NCI-H1930 (cell line): ENCODE data around the gene RCOR2.
"Not testable (repeated sequence)": the region's sequence is repeated elsewhere in the genome, so short reads cannot be mapped to it uniquely, and the experiment has no call there.

Experiments used
- DNase-seq, 2 experiments: peaks; one replicate each; lab custom pipeline; 2025; lab: John Stamatoyannopoulos, UW

Gene RCOR2

DNA sequence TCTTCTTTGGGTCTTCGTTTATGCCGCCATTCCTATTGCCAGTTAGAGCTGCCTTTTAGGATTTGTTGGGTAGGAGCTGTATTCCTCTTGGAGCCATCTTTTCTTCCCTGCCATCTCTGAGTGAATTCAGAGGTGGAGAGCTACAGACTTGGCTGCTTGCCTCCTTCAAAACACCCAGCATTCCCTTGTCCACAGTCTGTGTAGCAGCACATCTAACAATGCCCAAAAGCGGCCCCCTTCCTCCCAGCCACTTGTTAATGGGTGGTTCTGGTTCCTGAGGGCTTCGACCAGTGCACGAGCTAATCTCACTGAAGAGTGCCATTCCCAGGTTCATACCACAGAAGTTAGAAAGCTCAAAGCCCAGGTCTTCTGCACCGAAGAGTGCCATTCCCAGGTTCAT lies 40.3 kb downstream of the RCOR2 start:
- no peak for DNase-seq

GRCh38 chr11:63875506-63876065 lies 41.4 kb downstream of the RCOR2 start:
- no peak for DNase-seq

DNA sequence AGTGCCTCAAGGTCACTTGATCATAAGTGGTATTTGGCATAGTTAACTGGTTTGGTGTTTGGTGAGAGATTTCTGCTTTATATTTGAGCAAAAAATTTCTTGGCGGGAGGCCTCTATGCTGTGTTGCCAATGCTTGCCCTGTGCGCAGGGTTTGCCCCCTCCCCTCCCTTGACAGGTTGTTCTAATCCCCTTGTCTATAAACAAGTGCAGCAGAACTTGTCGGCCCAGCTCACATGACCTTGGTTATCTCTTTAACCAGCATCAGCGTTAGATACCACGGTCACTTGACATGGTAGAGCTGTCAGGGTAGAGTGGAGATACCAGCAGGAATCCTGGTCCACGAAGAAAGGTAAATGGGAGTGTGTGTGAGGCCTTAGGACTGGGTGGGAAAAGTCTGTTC lies 42.5 kb downstream of the RCOR2 start:
- DNase-seq, result no peak

DNA sequence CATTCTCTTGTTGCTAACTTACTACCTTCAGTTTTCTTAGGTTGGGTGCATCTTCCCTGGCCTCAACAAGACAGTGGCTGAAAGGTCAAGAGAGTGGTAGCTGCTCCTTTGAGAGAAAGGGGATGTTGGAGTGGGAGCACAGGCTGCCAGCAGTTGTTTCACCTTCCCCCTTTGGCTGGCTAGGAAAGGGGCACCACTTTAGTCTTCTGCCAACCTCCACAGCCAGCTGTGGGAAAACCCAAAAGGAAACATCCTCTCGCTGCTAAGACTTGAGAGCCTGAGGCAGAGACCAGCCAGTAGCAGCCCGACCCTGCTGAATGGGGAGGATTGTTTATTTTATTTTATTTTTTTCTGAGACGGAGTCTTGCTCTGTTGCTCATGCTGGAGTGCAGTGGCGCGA lies 43.7 kb downstream of the RCOR2 start:
- DNase-seq, result no peak

DNA sequence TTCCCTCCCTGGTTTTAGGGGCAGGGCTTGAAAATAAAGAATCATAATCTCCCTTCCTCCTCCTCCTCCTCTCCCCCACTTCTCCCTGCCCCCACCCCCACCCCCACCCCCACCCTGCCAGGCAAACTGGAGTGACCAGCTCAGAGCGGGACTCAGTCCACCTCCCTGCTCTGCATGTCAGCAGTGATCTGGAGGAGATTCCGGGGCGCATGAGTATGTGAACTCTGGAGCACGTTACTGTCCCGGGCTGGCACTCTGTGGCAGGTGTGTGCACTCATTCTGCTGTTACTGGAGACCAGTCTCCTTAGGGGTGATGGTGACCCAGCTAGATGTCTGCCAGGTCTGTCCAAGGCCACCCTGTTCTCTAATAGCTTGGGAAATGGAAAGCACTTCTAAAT lies 44.2 kb downstream of the RCOR2 start:
- DNase-seq, result no peak

DNA sequence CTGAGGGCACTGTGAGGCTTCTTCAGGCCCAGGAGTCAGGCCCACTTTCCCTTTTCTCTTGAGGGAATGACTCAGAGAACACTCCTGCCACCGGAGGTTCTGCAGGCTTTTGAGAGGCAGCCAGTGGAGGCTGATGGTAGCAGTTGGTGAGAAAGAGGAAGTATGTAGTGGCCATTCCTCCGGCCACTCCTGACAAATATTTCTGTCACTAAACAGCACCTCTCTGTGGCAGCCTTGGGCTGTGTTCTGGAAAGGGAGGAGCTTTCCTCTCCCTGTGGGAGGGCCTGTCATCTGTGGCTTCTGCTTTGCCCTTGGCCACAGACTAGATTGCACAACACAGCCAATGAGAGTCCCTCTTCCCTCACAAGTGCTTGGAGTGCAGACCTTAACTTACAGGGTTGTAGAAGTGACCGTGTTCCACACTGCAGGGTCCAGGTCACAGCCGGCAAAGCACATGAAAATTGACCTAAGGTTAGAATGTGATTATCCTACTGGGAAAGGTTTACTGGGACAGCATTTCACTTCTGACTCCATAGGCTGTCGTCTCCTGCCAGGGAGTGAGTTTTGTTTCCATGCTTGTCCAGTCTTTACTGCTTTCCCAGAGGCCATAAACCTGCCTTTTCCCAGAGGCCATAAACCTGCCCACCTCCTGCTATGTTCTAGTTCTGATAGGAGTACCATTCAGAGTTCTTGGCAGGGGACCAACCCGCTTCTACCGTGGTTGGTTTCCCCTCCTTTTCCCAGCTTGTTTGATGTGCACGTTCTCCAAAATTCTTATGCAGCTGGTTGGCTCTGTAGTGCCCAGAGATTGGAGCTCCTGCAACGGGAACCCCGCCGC lies 44.8 kb downstream of the RCOR2 start:
- no peak for DNase-seq

DNA sequence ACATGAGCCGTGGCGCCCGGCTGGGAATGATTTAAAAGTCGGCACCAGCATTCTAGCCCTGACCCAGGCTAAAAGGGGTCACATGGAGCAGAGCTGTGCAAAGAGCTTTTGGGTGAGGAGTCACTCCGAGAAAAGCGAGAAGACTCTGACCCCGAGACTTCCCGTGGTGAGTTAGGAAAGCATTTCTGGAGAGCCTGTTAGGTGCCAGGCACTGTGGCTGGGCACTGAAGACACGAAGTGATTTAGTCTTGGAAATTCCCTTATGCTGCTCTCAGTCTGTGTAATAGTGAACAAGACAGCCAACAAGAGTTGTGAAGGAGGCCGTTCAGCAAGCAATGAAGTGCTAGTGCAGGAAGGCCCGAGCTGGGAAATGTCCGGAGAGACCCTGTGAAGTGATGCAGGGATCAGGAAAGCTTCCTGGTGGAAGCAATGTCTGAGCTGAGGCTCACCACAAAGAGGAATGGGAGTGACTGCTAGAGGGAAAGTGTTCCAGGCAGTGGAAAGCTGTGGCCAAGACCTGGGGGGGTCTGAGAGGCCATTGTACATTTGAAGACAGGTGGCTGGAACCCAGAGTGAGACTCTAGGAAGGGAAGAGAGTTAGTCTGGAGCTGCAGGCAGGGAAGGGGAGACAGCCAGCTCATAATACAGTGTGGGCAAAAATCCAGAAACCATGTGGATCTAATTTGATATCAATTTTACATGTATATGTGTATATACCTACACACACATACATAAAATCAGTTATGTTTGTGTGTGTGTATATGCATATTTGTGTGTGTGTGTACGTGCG lies 46.4 kb downstream of the RCOR2 start:
- DNase-seq, result no peak

DNA sequence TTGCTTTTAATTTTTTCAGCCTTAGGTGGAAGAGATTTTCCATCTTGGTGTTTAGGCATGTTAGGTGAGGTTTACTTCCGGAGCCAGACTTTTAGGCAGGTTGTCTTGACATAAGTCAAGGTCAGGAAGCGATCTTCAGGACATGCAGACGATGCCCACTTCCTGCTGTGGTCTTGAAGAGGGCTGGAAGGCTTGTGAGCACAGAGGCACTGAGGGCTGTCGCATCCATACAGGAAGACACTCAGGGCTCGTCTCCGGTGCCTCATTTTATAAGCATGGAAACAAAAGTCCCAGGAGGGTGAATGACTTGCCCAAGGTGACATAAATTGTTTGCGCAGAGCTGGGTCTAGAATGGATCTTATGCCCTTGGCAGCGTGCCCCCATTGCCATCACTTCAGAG lies 47.3 kb downstream of the RCOR2 start:
- no peak for DNase-seq

DNA sequence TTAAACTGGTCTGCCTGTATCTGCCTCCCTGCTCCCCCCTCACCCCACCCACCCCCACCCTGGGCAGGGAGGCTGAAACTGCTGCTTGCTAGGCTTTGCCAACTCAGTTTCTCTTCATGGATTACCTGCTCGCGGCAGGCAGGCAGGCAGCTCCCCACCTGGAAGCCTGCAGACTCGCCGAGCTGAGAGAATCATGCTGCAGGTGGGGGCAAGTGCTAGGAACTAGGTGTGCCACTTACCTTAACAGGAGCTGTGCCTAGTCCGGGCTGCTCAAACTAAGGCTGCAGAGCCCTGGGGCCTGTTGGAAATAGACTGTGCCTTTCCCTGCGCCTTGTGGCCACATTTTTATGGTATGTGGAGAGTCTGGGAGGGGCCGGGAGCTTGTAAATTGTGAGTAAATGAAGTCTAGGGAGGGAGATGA lies 47.8 kb downstream of the RCOR2 start:
- no peak for DNase-seq

GRCh38 chr11:63868399-63869064 lies 48.4 kb downstream of the RCOR2 start:
- DNase-seq, result no peak

- no peak for DNase-seq
Observed at GRCh38 chr11:63867511-63867910, 49.5 kb downstream of the RCOR2 start.

- no peak for DNase-seq
Observed at GRCh38 chr11:63866211-63866610, 50.8 kb downstream of the RCOR2 start.

- not testable (repeated sequence) for DNase-seq
Observed at GRCh38 chr11:63863620-63864019, 53.3 kb downstream of the RCOR2 start.

- DNase-seq, result no peak
Observed at GRCh38 chr11:63862923-63863322, 54.0 kb downstream of the RCOR2 start.
